Measurements from ENCODE around the gene PNMA8B. TPM values are rescaled to one million over a fixed set of nuclear protein-coding genes. Genes with fewer than 3 reads are reported as not detected.

PNMA8B gene
- total RNA-seq, 2 experiments from 2014 or later, result 0.05 to 0.07 TPM

GRCh38 chr19:46446021-46446420 lies 49.6 kb downstream of the PNMA8B start:
- ChIA-PET POLR2A (no interaction called here), CTCF (no interaction called here)
- Mint-ChIP-seq H3K4me1 (ENCODE audit: low read depth) (no peaks in the 10 kb centered on the region), H3K36me3 (peaks cover 7% of the 10 kb centered on the region), H3K4me3 (no peak overlapping the region), H3K27me3 (peaks cover 16% of the 10 kb centered on the region), H3K9me3 (peaks cover 9% of the 10 kb centered on the region), H3K27ac (no peak overlapping the region)
- no peak for DNase-seq
- intact Hi-C loops (cut with micrococcal nuclease), result no loop called here

GRCh38 chr19:46442808-46443450 lies 52.7 kb downstream of the PNMA8B start:
- Mint-ChIP-seq H3K27me3 (peaks cover 7% of the 10 kb centered on the region), H3K4me1 (ENCODE audit: low read depth) (no peaks in the 10 kb centered on the region), H3K4me3 (no peak overlapping the region), H3K9me3 (no peaks in the 10 kb centered on the region), H3K36me3 (no peaks in the 10 kb centered on the region), H3K27ac (no peak overlapping the region)
- intact Hi-C loops (cut with micrococcal nuclease), result no loop called here
- no peak for DNase-seq
- ChIA-PET POLR2A (no interaction called here), CTCF (interaction anchor here (0.6 kb wide), 1 partner anchor 39 kb away, joined by 3 read pairs; no protein-coding TSS in a partner anchor)

GRCh38 chr19:46441866-46442265 lies 53.8 kb downstream of the PNMA8B start:
- DNase-seq, result no peak
- Mint-ChIP-seq H3K9me3 (no peaks in the 10 kb centered on the region), H3K36me3 (no peaks in the 10 kb centered on the region), H3K4me3 (no peak overlapping the region), H3K27me3 (peaks cover 4% of the 10 kb centered on the region), H3K4me1 (ENCODE audit: low read depth) (no peaks in the 10 kb centered on the region), H3K27ac (no peak overlapping the region)
- ChIA-PET CTCF (no interaction called here), POLR2A (no interaction called here)
- intact Hi-C loops (cut with micrococcal nuclease), result no loop called here

Other genes with a start within 250 kb of the PNMA8B start
- not detected for gene HIF3A, start 198.8 kb downstream of the PNMA8B start, total RNA-seq
- gene PPP5C, start 148.8 kb downstream of the PNMA8B start, total RNA-seq, result 10 to 100 TPM; 76.9 to 82.5 TPM
- gene CCDC8, start 82.3 kb downstream of the PNMA8B start, total RNA-seq, result not detected
- gene PNMA8C, start 66.9 kb downstream of the PNMA8B start, total RNA-seq, result not detected
- gene PNMA8A, start 24.3 kb downstream of the PNMA8B start, total RNA-seq, result under 1 TPM; 0.17 to 0.44 TPM
- 100 to 1,000 TPM; 410 to 425 TPM for gene CALM3, start 105.5 kb upstream of the PNMA8B start, total RNA-seq
- 10 to 100 TPM; 22.6 to 24.6 TPM for gene PTGIR, start 129.2 kb upstream of the PNMA8B start, total RNA-seq
- gene GNG8, start 140.3 kb upstream of the PNMA8B start, total RNA-seq, result 1 to 10 TPM; 9.5 TPM
- gene DACT3, start 165.3 kb upstream of the PNMA8B start, total RNA-seq, result 1 to 10 TPM; 2.8 to 3.0 TPM
- gene PRKD2, start 221.2 kb upstream of the PNMA8B start, total RNA-seq, result 10 to 100 TPM; 78.8 to 84.4 TPM